ENCODE measurements around the gene ANKRD29.

The ANKRD29 gene

GRCh38 chr18:23662309-23663263 lies at the start of gene ANKRD29:
Gene ANKRD29, minus strand, starts transcription at chr18:23662911. Its CDS starts 181 bp downstream, at chr18:23662730.
- peak; percentile 45 for DNase-seq (ENCODE audit: low spot score)

- DNase-seq (ENCODE audit: low spot score): no peak
Measured at GRCh38 chr18:23712445-23712844, 49.7 kb upstream of the ANKRD29 start.

DNA sequence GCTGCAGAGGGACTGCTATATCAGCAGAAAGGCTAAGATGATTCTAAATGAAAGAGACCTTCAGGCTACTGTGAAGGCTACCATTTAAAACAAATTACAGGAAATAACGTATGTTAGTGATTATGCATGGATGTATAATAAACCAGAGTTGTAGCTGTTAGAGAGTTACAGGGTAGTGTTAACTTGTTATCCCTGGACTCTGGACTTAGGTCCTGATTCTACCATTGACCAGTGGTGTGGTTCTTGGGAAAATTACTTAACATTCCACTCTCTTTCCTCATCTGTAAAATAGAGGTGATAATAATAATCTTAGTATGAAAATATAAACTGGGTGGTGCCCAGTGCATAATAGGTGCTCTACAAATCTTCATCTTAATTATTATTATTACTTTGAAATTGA lies 48.7 kb upstream of the ANKRD29 start:
- no peak for DNase-seq (ENCODE audit: low spot score)

- no peak for DNase-seq (ENCODE audit: low spot score)
Measured at GRCh38 chr18:23710946-23711345, 48.2 kb upstream of the ANKRD29 start.

DNA sequence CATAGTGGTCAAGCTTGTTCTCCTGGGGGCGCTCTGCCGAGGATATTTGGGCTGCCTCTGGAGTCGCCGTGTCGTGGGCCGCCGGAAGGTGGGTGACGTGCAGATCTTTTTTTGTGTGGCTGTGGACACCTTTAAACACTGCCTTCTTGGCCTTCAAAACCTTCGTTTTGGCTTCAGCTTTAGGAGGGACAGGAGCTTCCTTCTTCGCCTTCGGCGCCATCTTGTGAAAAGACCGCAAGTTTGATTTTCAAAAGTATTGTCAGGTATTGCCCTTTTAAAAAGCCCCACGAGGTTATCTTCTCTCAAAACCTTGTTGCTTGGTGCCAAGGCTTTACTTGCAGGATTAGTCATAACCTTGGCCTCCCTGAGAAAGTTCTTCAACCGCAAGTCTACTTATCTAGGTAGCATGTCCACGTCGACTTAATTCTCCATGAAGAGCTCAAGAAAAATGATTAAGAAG lies 47.4 kb upstream of the ANKRD29 start:
- DNase-seq (ENCODE audit: low spot score): no peak

GRCh38 chr18:23706971-23707640 lies 44.4 kb upstream of the ANKRD29 start:
- DNase-seq (ENCODE audit: low spot score): no peak

DNA sequence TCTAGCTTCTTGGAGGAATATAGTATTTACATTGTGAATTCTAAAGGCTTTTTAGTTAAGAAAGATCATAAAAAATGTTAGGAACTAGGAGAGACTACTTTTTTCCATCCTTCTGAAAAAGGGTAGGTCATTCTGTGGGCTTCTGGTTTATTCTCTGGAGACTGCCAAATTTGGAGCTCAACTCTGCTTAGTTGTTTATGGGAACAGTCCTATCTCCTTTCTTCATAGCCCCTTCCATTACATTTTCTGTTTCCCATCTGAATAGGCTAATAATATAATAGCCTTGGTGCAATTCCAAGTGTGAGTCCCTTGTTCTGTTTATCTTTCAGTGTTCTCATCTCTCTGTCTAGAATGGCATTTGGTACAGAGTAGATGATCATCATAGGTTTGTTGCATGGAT lies 42.1 kb upstream of the ANKRD29 start:
- DNase-seq (ENCODE audit: low spot score): no peak

- no peak for DNase-seq (ENCODE audit: low spot score)
Measured at GRCh38 chr18:23703987-23704384, 41.3 kb upstream of the ANKRD29 start.

DNA sequence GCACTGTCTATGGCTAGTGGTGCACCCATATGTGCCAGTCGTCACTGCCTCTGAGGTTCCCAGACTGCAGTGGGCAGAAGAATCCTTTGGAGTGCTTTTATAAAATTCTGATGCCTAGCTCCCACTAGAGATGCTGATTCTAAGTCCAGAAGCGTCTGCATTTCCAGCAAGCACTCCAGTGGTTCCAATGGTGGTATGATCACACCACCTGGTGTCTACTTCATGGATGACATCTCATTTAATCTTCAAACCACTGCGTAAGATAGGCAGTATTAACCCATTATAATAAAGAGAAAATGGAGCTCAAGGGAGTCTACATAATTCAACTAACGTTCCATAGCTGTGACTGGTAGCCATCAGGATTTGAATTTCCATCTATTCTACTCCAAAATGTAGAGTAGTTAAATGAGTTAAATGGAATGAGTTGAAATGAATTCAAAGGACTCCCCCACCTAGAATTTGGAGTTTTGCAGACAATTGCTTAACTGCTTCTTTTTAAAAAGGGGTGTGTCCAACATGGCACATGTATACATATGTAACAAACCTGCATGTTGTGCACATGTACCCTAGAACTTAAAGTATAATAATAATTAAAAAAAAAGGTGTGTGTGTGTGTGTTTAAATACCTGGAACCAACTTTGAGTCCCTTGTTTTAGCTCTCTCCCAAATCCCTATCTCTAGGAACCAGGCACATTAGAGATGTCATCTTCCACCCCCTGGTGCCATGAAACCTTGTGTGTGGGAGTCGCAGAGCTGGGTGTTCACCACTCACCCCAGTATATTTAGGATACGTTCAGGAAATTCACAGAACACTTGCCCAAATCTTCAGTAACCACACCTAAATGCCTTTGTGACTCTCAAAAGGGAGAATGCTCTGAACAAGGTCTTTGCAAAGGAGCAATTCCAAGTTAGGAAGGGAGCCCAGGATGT lies 40.6 kb upstream of the ANKRD29 start:
- peak; percentile 41 for DNase-seq (ENCODE audit: low spot score)

DNA sequence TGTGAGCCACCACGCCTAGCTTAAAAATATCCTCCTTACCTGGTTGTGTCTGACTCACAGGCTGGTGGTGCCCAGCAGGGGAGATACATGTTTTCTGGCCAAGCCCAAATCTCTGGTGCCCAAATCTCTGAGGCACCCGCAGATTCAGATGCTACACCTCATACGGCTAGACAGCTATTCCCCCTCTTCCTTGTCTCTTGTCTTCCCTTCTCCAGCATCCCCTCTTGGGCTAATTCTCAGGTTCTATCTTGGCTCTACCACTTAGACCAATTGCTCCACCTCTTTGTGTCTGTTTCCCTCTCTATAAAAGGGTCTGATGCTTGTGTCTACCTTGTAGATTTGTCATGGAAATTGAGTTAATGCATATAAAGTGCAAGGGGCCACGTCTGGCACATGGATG lies 39.9 kb upstream of the ANKRD29 start:
- no peak for DNase-seq (ENCODE audit: low spot score)

GRCh38 chr18:23701544-23702064 lies 38.9 kb upstream of the ANKRD29 start:
- no peak for DNase-seq (ENCODE audit: low spot score)

DNA sequence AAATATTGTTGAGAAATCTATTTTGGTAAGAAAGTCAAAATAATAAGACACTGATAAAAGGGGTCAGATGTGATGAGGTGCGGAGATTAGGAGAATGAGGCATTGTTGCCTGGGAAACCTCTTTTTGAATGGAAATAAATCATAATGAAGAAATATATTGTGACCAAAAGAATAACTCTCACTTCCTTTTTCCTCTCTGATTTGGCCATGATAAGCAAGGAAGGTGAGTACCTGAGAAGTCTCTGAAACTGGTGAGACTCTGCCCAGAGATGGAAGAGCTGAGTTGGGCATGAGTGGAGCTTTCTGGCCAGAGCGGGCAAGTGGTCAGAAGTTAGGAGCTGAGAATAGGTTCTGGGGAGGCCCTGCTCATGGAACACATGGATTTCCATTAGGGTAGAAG lies 38.3 kb upstream of the ANKRD29 start:
- DNase-seq (ENCODE audit: low spot score): no peak

GRCh38 chr18:23694637-23695430 lies 32.1 kb upstream of the ANKRD29 start:
- no peak for DNase-seq (ENCODE audit: low spot score)

- no peak for DNase-seq (ENCODE audit: low spot score)
Measured at GRCh38 chr18:23693846-23694245, 31.1 kb upstream of the ANKRD29 start.

- DNase-seq (ENCODE audit: low spot score): no peak
Measured at GRCh38 chr18:23690505-23691068, 27.9 kb upstream of the ANKRD29 start.

GRCh38 chr18:23689616-23690504 lies 27.1 kb upstream of the ANKRD29 start:
- DNase-seq (ENCODE audit: low spot score): no peak

- DNase-seq (ENCODE audit: low spot score): peak; percentile 38
Measured at GRCh38 chr18:23689031-23689615, 26.4 kb upstream of the ANKRD29 start, which contains the start of gene LAMA3. Gene LAMA3, plus strand, starts transcription at chr18:23689453. Its CDS starts 231 bp downstream, at chr18:23689684.

DNA sequence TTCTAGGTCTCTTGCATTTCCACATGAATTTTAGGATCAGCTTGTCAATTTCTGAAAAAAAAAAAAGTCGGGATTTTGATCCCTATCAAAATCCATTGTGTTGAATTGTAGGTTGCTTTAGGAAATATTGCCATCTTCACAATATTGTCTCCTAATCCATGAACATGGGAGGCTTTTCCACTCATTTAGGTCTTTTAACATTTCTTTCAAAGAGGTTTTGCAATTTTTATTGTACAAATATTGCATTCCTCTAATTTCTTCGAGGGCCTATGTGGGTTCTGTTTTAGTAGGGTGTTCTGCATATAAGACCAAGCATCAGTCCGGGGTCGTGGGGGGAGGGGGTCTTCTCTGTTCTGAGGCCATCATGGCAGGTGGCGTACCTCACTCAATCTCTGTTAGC lies 25.8 kb upstream of the ANKRD29 start:
- no peak for DNase-seq (ENCODE audit: low spot score)

Measured in hepatic stellate cell (primary cell).